Heart right ventricle (tissue), 16 donors: ENCODE results near the gene SPATA6L. TPM values are rescaled to one million over a fixed set of nuclear protein-coding genes. Genes with fewer than 3 reads are reported as not detected.
"Not testable (repeated sequence)": the region's sequence is repeated elsewhere in the genome, so short reads cannot be mapped to it uniquely, and the experiment has no call there.

Experiments
- ATAC-seq, 8 donors: fragments of 200-7000 bp; cut with Tn5 transposase; one replicate each; pipeline ENCODE4 v1.9.1; 2020; ENCODE audit warnings: mild to moderate bottlenecking in 8 of 8, moderate library complexity in 8 of 8, moderate number of reproducible peaks in 1 of 8
- DNase-seq, 2 donors: peaks; one replicate each; pipeline ENCODE4 v3.0.0-alpha.2; 2020
- H3K27ac ChIP-seq, 10 donors: fragments of 200-600 bp; sonication (generic) in 2 of 10; one replicate each; pipeline versions ENCODE4 v1.5.0 to v1.8.0; 2020 to 2022; ENCODE audit warnings: mild to moderate bottlenecking in 3 of 10
- H3K27me3 ChIP-seq, 7 donors: fragments of 200-600 bp; one replicate each; pipeline ENCODE4 v1.8.0; 2021 to 2022; ENCODE audit warnings: mild to moderate bottlenecking in 2 of 7
- H3K36me3 ChIP-seq, 9 donors: fragments of 200-600 bp; sonication (generic) in 1 of 9; one replicate each; pipeline versions ENCODE4 v1.5.0 to v1.8.0; 2020 to 2022; ENCODE audit warnings: mild to moderate bottlenecking in 2 of 9
- H3K4me1 ChIP-seq, 9 donors: fragments of 200-600 bp; sonication (generic) in 1 of 9; one replicate each; pipeline versions ENCODE4 v1.5.0 to v1.8.0; 2020 to 2022; ENCODE audit warnings: mild to moderate bottlenecking in 4 of 9
- H3K4me3 ChIP-seq, 10 donors: fragments of 200-600 bp; sonication (generic) in 2 of 10; one replicate each; pipeline versions ENCODE4 v1.5.0 to v1.8.0; 2020 to 2022; ENCODE audit warnings: mild to moderate bottlenecking in 7 of 10, moderate library complexity in 2 of 10
- H3K9me3 ChIP-seq, 11 donors: fragments of 200-600 bp in 10 of 11; sonication (generic) in 2 of 11; one replicate each; pipeline versions ENCODE4 v1.5.0 to v1.8.0; 2013 to 2022; ENCODE audit warnings: mild to moderate bottlenecking in 2 of 11, control low read depth in 1 of 11, moderate library complexity in 1 of 11
- WGBS, 2 donors: extraction: QIAGEN DNeasy Blood & Tissue Kit; methylation state at CpG; one replicate each; pipeline ENCODE4 v1.1.7; 2013; ENCODE audit warnings: inconsistent platforms in 1 of 2; 5-methylcytosine and 5-hydroxymethylcytosine counted together
- intact Hi-C, 10 donors: fragments of 100-400 bp; cut with DNase I; formaldehyde crosslinking; loops; one replicate each; pipeline versions ENCODE4 v1.11.1 to v1.14.2; 2022
- polyA plus RNA-seq, 2 donors: library from polyadenylated mRNA; stranded (reverse); fragments of 200-250 nt; gene quantifications; one replicate each; pipeline ENCODE4 v1.2.3, GENCODE V29; 2013
- total RNA-seq, 10 donors: library from RNA; stranded (reverse); fragmentation: NEBNext Ultra II Directional in 3 of 10; extraction: Animal tissue kit (Norgen Biotek cat#: 25700) in 3 of 10; gene quantifications; one replicate each; pipeline versions ENCODE4 v1.2.1 to v1.2.4, GENCODE V29; 2021 to 2023
- TF ChIP-seq, protein P1 (sequence below), 9 donors: fragments of 200-600 bp; sonication (generic) in 2 of 9; IDR thresholded peaks; one replicate each; pipeline versions ENCODE4 v1.5.0 to v1.8.0; 2021 to 2022; ENCODE audit warnings: antibody characterized with exemption in 9 of 9, mild to moderate bottlenecking in 5 of 9, moderate library complexity in 1 of 9
- donor health status: Arrhythmogenic right ventricular cardiomyopathy.
- donor health status: ischemic (EF 13 %, LVEDD 7.1; RV severe dilation, severe dysfunction).
- donor health status: healthy with polysubstance abuse.
- donor health status: DM: no; HTN: yes; CAD: no.
- donor health status: DM: no; HTN: no; CAD: no.
- donor health status: ischemic (EF 25% LVEDD 6.9; RV normal size, moderate dysfunction).
- donor health status: ischemic (EF 25% LVEDD 5.7; RV mildly dilated, moderate dysfunction).
- donor health status: healthy.
- donor health status: DM: yes; HTN: yes; CAD: no.
- donor health status: Ischemic cardiomyopathy.
- donor health status: ischemic (EF 35%, LVEDD 5.7; RV mildly dilated, moderate dysfunction).
- donor health status: nonischemic (EF 11% LVEDD 7.7; RV severe dilation, severe dysfunction).
- donor health status: DM: yes; HTN: yes; CAD: no.
- donor health status: PGD.
- donor health status: ischemic (EF 29% LVEDD 5.4; RV normal size, mild dysfunction).
- donor health status: nonischemic (EF 23%, LVEDD 6.1; RV moderate dilation, normal function).

SPATA6L gene
- total and polyA plus RNA-seq, 12 donors: 0.36 to 1.9 (median 1.1) TPM

DNA sequence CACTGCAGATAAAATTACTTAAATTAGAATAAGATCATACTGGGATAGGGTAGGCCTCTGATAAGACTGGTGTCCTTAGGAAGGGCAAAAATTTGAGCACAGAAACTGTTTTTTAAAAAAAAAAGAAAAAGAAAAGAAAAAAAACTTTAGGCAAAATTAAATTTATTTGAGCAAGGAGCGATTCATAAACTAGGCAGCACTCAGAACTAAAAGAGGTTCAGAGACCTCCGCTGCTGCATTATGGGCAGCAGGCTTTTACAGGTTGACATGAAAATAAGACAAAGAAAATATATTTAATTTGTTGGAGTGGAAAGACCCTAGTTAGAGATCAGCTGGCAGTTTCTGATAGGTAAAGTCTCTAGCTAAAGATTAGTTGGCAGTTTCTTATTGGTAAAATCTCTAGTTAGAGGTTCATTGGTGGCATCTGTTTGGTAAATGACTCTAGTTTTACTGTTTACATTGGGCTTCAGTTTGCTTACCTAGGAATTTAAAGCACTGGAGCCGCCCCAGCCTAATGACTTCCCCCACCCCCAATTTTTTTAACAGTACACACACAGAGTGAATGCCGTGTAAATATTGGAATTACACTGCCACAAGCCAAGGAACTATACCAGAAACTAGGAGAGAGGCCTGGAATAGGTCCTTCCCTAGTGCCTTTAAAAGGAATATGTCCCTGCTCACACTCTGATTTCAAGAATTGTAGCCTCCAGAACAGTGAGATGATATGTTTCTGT lies 8.7 kb downstream of the SPATA6L start:
- TF ChIP-seq, protein P1, sequence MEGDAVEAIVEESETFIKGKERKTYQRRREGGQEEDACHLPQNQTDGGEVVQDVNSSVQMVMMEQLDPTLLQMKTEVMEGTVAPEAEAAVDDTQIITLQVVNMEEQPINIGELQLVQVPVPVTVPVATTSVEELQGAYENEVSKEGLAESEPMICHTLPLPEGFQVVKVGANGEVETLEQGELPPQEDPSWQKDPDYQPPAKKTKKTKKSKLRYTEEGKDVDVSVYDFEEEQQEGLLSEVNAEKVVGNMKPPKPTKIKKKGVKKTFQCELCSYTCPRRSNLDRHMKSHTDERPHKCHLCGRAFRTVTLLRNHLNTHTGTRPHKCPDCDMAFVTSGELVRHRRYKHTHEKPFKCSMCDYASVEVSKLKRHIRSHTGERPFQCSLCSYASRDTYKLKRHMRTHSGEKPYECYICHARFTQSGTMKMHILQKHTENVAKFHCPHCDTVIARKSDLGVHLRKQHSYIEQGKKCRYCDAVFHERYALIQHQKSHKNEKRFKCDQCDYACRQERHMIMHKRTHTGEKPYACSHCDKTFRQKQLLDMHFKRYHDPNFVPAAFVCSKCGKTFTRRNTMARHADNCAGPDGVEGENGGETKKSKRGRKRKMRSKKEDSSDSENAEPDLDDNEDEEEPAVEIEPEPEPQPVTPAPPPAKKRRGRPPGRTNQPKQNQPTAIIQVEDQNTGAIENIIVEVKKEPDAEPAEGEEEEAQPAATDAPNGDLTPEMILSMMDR (IDR thresholded peaks at IDR 0.05): no peak
- intact Hi-C loops: no loop called here
- 96 to 97% methylated on average over 4 of the region's 4 CpGs for WGBS, 2 donors

DNA sequence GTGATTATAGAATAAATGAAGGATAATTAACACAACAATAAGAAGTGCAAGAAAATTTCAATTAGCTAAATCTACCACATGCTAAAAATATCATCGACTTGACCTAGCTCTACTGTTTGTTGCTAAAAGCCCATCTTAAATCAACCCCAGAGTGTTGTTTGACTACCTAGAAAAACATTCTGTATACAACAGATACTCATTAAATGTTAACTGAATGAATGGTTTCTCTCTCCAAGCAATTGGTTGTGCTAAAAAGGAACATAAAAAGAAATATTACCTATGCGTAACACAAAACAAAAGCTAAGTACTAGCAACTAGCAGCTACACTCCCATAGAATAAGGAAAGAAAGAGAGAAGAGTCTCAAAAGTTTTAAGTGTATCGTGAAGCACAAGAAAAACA lies 9.7 kb downstream of the SPATA6L start:
- ATAC-seq: no peak
- no peak overlapping the region for H3K4me3 ChIP-seq
- TF ChIP-seq, protein P1 (IDR thresholded peaks at IDR 0.05): no peak
- DNase-seq: no peak
- no peak overlapping the region for H3K27ac ChIP-seq
- no peaks in the 10 kb centered on the region for H3K9me3 ChIP-seq
- intact Hi-C loops: no loop called here
- peaks cover 0 to 9% (median 0%) of the 10 kb centered on the region in 9 donors for H3K36me3 ChIP-seq
- H3K27me3 ChIP-seq: no peaks in the 10 kb centered on the region
- WGBS, 2 donors: 65 to 95% methylated on average over 3 of the region's 3 CpGs
- peaks cover 0 to 8% (median 5%) of the 10 kb centered on the region in 9 donors for H3K4me1 ChIP-seq

More for the DNA sequence above, 8.7 kb downstream of the SPATA6L start:
- Histone ChIP-seq H3K9me3 (no peaks in the 10 kb centered on the region), H3K27me3 (no peaks in the 10 kb centered on the region), H3K27ac (no peak overlapping the region), H3K4me1 (peaks cover 0 to 15% (median 9%) of the 10 kb centered on the region in 9 donors), H3K4me3 (no peak overlapping the region), H3K36me3 (peaks cover 0 to 9% (median 0%) of the 10 kb centered on the region in 9 donors)
- DNase-seq (no peak), ATAC-seq (no peak)

DNA sequence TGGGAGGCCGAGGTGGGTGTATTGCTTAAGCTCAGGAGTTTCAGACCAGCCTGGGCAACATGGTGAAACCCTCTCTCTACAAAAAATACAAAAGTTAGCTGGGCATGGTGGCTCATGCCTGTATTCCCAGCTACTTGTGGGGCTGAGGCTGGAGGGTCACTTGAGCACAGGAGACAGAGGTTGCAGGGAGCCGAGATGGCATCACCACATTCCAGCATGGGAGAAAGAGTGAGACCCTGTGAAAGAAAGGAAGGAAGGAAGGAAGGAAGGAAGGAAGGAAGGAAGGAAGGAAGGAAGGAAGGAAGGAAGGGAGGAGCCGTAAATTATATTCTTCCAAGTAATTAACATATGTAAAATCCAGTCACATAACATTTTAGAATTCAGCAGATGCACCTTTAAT lies 10.1 kb downstream of the SPATA6L start:
- H3K36me3 ChIP-seq, H3K4me1 ChIP-seq, DNase-seq, H3K27me3 ChIP-seq, H3K4me3 ChIP-seq, intact Hi-C loops, H3K9me3 ChIP-seq, H3K27ac ChIP-seq, ATAC-seq: not testable (repeated sequence)
- WGBS, 2 donors: 84 to 90% methylated on average over 3 of the region's 3 CpGs

DNA sequence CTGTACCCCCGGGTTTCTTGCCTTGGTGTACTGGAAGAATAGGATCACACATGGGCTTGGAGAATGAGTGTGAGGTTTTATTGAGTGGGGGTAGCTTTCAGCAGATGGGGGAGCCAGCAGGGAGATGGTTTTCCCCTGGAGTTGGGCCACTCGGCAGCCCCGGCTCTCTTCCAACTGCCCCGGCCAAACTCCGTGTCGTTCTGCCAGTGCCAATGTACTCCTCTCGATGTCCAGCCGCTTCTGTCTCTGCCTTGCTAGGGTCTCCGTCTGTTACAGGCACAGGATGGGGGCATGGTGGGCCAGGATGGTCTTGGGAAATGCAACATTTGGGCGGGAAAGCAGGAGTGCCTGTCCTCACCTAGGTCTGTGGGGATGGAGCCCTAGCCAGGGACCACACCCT lies 11.7 kb downstream of the SPATA6L start:
- no peak overlapping the region for H3K27ac ChIP-seq
- no peak for DNase-seq
- H3K36me3 ChIP-seq: peaks cover 0 to 9% (median 0%) of the 10 kb centered on the region in 9 donors
- no peak overlapping the region for H3K4me3 ChIP-seq
- no peaks in the 10 kb centered on the region for H3K27me3 ChIP-seq
- H3K9me3 ChIP-seq: no peaks in the 10 kb centered on the region
- intact Hi-C loops: no loop called here
- ATAC-seq: no peak
- 86 to 91% methylated on average over 10 of the region's 10 CpGs for WGBS, 2 donors
- TF ChIP-seq, protein P1 (IDR thresholded peaks at IDR 0.05): no peak
- no peaks in the 10 kb centered on the region for H3K4me1 ChIP-seq

DNA sequence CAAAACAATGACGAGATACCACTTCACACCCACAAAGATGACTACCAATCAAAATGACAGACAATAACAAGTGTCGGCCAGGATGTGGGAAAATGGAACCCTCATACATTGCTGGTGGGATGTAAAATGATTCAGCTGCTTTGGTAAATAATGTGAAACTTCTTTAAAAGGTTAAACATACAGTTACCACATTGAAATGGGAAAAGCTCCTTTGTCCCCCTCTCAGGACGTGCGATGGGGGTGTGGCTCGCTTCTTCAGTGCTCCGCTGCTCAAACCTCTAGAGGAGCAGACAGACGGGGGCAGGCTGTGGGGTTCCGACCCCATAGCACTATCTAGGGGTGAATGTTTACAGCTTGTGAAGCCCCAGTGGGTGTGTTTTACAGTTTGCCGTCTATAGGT lies 12.2 kb downstream of the SPATA6L start:
- 90 to 92% methylated on average over 9 of the region's 9 CpGs for WGBS, 2 donors
- ATAC-seq (no peak), DNase-seq (no peak)
- peaks cover 0 to 9% (median 0%) of the 10 kb centered on the region in 9 donors for H3K36me3 ChIP-seq
- no peak overlapping the region for H3K4me3 ChIP-seq
- no peak overlapping the region for H3K27ac ChIP-seq
- intact Hi-C loops: no loop called here
- H3K4me1 ChIP-seq: no peaks in the 10 kb centered on the region
- TF ChIP-seq, protein P1 (IDR thresholded peaks at IDR 0.05): no peak
- H3K9me3 ChIP-seq: no peaks in the 10 kb centered on the region
- H3K27me3 ChIP-seq: no peaks in the 10 kb centered on the region
